A549 (cell line): ENCODE measurements around the gene PITPNC1.

Source experiments
- CEBPB ChIP-seq, 2 experiments: fragments of >200 bp in 1 of 2; sonication (Bioruptor Twin) in 1 of 2; formaldehyde crosslinking in 1 of 2; IDR thresholded peaks; 2 replicates each; pipeline ENCODE4 v1.6.1; 2012 to 2016
- JUNB ChIP-seq: fragments of >200 bp; sonication (Bioruptor Twin); formaldehyde crosslinking; IDR thresholded peaks from 2 replicates; pipeline ENCODE4 v1.6.1; 2016
- TF ChIP-seq, protein P1 (sequence below): fragments of 150-350 bp; IDR thresholded peaks from 2 replicates; pipeline ENCODE4 v1.6.1; 2014; ENCODE audit warnings: low read depth, mild to moderate bottlenecking, low read length
- TF ChIP-seq, protein P2 (sequence below): fragments of >200 bp; sonication (Bioruptor Twin); formaldehyde crosslinking; IDR thresholded peaks from 3 replicates; pipeline ENCODE4 v1.5.1; 2016

GRCh38 chr17:67519801-67520251 is 142.7 kb downstream of the PITPNC1 start:
- TF ChIP-seq JUNB (no peak), CEBPB (IDR thresholded peaks at IDR 0.05) (no peak)
- TF ChIP-seq, protein P1, sequence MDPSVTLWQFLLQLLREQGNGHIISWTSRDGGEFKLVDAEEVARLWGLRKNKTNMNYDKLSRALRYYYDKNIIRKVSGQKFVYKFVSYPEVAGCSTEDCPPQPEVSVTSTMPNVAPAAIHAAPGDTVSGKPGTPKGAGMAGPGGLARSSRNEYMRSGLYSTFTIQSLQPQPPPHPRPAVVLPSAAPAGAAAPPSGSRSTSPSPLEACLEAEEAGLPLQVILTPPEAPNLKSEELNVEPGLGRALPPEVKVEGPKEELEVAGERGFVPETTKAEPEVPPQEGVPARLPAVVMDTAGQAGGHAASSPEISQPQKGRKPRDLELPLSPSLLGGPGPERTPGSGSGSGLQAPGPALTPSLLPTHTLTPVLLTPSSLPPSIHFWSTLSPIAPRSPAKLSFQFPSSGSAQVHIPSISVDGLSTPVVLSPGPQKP = no peak
- TF ChIP-seq, protein P2, sequence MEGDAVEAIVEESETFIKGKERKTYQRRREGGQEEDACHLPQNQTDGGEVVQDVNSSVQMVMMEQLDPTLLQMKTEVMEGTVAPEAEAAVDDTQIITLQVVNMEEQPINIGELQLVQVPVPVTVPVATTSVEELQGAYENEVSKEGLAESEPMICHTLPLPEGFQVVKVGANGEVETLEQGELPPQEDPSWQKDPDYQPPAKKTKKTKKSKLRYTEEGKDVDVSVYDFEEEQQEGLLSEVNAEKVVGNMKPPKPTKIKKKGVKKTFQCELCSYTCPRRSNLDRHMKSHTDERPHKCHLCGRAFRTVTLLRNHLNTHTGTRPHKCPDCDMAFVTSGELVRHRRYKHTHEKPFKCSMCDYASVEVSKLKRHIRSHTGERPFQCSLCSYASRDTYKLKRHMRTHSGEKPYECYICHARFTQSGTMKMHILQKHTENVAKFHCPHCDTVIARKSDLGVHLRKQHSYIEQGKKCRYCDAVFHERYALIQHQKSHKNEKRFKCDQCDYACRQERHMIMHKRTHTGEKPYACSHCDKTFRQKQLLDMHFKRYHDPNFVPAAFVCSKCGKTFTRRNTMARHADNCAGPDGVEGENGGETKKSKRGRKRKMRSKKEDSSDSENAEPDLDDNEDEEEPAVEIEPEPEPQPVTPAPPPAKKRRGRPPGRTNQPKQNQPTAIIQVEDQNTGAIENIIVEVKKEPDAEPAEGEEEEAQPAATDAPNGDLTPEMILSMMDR = no peak
